ENCODE results near the gene TBPL1.
"Not testable (repeated sequence)": the region's sequence is repeated elsewhere in the genome, so short reads cannot be mapped to it uniquely, and the experiment has no call there.

TBPL1 gene

DNA sequence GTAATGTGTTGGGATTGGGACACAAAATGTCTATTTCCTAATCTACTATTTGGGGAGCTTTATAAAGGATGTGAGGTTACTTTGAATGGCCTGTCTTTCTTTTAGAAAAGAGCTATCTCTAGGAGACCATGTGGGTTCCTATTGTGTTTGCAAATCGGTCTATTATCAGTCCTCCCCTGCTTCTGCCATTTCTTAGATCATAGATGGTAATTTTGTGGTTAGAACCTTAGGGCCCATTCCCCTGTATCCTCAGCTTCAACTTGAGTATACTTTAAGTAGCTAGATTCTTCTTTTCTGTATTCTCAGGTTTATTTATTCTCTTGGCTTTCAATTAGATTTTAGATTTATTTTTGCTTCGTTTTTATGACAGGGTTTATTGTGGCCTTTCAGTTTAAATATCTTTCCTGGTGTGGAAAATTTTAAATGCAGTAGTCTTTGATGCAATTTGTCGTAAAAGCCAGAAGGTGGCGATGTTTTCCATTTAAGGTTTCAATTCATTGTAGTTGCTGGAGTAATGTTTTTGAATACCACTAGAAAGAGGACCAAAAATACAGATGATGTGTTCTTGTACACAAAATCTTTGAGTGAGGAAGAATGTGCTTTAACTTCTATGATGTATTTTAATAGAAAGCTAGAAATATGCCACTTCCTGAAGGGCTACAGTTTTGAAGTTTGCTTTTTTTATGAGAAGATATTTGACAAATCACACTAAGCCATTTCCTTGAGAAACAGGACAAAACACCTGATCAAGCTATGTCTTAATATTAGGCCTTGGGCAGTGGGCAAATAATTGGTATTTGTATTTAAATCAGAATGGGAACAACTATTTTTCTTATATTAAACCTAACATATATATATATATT is 20.3 kb downstream of the TBPL1 start:
- DNase-seq: peak in 1 of 2 experiments; percentile 4

DNA sequence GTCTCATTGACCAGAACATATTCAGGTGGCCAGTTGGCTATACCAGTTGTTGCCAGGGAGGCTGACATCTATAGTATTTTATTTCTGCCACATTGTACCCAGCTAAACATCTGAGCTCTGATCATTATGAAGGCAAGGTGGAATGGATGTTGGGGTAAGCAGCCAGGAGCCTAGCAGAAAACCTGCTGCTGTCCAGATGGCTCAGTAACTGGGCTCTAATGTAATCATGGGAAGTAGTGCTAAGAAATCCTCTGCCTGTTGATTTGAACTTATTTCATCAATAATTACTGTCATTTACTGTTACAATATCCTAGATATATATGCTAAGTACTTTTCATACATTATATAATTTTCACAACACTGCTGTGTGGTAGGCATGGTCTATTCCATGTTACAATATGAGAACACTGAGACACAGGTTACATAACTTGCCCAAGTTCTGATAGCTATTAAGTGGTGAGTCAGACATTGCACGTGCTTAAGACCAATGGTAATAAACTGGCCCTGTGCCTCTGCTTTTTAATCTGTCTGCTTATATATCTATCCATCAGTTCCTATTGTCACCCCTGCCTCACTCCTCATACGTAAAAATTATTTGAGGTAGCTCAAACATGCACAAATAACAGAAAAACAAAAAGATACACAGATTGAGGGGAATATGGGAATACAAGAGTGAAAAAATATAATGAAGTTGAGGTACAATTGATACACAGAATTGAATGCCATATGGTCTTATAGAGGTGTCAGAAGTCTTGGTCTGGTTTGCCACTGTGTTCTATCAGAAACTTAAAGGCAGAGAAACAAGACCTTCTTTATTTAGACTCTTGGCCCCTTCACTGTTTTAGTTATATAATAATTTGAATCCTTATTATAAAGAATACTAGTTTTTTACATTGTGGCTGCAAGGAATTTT is 25.2 kb downstream of the TBPL1 start:
- DNase-seq: no peak

DNA sequence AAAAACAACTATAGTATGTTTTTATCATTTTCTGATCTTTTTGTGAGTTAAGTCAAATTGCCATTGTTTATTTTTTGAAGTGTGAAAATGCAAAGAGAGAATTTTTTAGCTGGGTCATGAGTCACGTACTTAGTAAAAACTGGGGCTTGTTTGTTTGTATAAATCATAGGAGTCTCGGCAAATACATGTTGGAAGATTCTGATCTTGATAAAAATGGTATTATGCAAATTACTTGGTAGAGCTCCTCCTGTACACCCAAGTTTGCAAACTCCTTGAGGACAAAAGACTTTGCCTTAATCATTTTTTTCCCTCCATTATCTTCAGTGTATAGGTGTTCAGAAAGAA is 25.8 kb downstream of the TBPL1 start:
- DNase-seq: no peak

DNA sequence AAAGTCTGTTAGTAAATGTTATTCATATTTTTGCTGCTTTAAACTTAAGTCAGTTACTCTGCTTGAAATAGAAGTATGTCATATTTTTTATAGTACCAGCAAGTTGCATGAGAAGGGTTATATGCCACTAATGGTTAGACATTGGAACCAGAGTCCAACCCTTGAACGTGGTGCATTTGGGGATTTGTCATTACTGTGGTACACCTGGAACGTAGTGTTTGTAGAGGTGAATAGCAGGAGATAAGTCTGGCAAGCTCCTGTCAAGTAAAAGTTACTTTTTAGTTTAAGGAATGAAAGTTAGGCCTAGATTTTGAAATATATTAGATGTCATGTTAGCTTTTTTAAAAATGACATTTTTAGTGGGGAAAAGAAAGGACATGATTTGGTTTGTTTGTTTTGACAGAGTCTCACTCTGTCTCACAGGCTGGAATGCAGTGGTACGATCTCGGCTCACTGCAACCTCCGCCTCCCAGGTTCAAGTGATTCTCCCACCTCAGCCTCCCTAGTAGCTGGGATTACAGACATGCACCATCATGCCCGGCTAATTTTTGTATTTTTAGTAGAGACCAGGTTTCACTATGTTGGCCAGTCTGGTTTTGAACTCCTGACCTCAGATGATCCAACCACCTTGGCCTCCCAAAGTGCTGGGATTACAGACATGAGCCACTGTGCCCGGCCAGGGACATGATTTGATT is 26.4 kb downstream of the TBPL1 start:
- not testable (repeated sequence) for DNase-seq

DNA sequence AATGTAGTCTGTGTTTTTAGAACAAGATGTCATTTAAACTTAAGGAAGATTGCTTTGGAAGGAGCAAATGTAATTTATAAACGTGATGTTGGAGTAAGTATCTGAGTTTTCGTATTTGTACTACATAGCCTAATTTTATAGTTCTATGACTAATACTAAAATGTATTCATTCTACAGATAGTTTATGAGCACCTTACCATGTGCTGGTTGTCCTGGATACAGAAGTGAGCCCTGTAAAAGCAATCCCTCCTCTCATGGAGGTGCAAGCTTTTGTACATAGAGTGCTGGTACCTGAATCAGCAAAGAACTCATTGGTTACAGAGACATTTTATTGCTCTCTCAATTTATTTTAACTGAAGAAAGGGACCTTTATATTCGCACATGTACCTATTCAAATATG is 27.1 kb downstream of the TBPL1 start:
- DNase-seq: no peak

DNA sequence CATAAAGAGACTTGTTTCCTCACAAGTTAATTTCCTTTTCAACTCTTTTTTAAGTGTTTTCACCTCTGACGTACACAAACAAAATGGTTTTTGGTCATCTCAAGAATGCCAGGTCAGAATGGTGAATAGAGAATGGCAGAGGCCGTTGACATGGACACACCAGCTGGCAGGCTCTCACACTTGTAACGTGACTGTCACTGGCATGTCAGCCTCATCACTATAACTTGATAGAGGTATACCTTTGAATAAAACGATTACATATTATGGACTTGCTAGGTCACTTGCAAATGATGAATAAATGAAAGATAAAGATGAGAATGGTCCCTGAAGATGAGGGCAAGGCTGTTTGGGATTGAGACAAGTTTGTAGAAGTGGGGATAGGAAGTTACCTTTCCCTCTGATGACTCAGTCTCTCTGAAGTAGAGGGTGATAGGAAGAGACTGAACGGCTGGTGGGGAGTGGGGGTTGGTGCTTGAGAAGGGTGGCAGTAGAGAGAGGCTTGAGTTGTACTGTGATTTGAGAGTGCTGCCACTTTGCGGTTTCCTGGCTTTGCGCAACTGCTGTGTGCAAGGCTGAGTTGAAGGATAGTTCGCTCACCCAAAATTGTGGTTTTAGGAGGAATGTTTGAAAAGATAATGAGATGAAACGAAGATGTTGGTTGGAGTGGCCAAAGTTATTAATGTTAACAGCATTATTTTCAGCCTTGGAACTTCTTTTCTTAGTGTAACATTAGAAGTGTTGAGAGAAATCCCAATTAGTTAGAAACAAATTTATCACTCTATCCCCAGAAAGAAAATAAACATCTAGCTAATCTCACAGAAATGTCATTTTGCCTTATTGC is 30.3 kb downstream of the TBPL1 start:
- DNase-seq: peak; percentile 30 to 32

DNA sequence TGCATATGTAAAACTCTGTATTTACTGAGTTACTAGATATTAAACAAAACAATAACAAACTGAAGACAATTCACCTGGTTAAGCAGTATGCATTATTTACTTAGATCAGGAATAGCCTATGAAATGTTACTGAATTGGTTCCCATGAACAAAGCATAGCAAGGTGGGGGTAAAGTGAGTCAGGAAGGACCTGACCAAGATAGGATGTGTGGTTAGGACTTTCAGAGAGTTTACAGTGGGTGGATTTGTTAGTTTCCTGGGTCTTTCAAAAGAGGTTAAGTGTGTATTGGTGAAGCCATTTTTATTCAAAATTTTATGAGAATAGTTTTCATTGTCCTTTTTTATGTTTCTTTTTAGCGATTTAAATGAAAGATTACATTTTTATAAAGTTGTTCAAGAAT is 32.9 kb downstream of the TBPL1 start:
- DNase-seq: no peak

DNA sequence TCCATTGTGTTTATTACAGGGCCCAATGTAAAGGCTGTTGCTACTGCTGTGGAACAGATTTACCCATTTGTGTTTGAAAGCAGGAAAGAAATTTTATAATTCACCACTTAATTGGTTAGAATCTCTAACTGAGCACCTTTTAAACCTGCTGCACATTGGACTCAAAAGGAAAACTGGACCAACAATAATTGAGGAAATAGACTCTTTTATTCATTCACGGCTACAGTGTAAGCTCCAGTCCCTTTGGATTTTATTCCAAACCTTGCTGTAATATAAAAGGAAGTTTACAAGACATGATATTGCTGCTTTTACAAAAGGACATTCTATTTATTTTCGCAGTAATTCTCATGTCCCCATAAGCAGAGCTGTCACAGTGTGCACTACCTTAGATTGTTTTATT is 33.9 kb downstream of the TBPL1 start:
- no peak for DNase-seq

DNA sequence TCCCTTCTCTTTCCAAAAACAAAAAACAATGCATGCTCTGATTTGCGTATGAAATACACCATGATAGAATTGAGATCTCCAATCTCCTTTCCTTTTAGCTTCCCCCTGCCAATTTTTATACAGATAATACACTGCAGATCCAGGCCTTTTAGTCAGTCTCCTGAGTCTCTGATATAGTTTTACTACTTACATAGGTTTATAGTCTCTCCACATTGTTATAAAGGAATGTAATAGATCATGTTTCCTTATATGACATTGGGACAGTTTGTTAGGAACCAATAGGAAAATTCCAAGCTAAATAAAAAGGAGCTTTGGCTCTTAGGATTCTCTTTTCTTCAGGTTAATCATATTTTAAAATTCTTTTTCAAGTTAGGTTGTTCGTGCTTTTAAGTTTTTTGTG is 36.5 kb downstream of the TBPL1 start:
- DNase-seq: no peak

DNA sequence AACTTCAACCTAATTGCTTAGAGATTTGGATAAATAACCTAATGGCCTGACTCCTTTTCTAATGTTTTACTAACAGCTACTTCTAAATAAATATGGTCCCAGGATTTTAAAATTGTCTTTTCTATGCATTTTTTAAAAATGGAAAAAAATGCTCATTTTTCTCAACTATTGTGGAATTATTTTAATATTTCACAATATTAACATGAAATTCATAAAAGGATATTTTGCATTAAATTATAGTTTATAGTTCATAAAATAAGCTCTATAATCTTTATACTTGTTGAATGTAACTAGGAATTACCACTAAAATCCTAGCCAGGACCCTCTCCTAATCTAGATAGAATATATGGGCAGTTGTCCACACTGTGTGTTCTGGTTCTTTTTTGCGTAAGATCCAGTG is 37.3 kb downstream of the TBPL1 start:
- no peak for DNase-seq

DNA sequence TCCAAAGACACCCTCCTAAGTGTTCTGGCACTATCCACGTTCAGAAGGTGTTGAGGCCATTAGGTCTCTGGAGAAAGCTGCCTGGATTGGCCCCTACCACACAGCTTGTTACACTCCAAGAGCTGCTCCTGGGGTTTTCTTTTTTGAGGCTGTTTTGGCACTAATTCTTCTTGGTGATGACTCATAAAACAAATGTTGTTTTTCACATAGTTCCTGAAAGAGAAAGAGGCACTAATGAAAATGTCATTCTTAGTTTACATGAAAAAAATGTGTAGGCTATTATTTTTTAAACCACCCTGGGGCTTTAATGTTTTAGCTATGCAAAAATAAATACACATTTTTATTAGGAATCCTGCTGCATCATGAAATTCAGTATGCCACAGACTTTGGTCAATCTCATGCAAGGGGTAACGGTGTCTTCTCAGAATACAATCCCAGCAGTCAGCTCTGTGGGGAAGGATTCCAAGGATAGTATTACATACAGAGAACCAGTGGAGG is 38.1 kb downstream of the TBPL1 start:
- no peak for DNase-seq

DNA sequence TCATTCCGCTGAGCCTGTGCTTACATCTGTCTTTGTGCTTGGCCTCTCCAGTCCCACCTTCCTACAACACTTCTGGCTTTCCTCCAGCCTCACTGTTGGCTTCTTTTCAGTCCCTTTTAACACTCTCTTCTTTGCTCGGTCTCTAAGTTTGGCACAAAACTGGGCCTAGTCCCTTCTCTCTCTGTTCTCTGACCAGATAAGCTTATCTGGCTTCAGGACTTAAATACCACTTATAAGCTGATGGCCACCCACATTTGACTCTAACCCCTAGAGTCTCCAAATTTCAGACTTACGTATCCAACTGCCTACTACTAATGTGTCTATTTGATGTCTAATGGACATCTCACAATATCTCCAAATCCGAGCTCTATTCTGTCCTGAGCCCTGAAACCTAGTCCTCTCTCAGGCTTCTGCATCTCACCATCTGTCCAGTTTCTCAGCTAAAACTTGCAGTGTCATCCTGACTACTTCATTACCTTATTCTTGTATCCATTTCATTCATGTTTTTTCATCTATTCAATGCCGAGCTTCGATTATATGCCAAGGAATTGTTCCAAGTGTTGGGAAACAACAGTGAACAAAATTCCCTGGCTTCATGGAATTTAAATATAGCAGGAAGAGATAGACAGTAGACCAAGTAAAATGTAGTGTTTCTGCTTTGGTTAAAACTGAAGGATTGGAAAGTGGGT is 40.1 kb downstream of the TBPL1 start:
- DNase-seq: no peak

DNA sequence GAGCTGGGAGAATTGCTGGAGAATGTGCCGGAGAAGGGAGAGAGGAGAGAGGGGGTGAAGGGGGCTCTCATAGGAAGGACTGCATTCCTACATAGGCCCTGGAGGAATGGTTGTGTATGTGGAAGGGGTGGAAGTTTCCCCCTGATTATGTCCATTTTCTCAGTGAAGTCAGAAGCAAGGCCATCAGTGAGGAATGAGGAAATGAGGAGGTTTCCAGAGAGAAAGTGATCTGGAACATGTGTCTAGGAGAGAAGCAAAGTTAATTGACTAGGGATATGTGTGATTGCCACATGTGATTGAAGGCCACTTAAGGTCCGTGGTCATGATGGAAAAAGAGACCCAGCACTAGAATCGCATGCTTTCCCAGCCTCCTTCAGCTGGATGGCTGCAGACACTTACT is 42.3 kb downstream of the TBPL1 start:
- DNase-seq: no peak

DNA sequence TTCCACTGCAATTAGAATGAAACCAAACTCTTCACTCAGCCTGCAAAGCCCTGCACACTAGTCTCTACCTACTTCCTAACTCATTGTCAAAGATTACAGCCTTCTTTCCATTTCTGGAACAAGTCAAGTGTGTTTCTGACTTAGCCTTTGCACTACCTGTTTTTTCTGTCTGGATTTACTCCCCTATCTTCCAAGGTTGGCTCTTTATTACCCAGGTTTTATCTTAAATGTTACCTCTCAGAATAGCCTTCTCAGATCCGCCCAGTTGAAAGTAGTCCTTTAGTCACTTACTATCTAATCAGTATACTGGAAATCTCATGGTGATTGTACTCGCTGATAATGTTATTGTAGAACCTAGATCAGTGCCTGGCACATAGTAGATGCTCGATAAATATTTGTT is 42.7 kb downstream of the TBPL1 start:
- DNase-seq: no peak

DNA sequence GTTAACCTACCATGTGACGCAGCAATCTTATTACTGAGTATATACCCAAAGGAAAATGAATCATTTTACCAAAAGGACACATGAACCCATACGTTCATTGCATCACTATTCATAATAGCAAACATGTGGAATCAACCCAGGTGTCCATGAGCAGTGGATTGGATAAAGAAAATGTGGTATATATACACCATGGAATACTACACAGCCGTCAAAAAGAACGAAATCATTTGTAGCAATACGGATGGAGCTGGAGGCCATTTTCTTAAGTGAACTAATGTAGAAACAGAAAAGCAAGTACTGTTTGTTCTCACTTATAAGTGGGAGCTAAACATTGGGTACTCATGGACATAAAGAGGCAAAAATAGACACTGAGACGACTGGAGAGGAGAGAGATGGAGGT is 44.2 kb downstream of the TBPL1 start:
- no peak for DNase-seq

DNA sequence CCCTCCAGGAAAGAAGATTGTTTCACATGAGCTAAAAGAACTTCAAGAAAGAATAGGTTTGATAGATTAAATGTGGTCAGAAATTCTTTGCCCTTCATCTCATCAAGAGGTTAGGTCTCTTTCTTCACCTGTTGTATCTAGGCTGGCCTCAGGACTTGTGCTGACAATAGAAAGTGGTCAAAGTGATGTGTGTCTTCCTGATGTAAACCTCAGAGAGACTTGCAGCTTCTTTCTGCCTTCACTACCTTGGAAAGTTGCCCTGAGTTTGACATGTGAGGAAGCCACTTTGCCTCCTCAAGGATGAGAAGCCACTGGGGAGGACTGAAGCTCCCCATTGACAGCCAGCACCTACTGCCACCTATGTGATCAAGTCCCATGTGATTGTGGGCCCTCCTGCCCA is 46.3 kb downstream of the TBPL1 start:
- DNase-seq: no peak

DNA sequence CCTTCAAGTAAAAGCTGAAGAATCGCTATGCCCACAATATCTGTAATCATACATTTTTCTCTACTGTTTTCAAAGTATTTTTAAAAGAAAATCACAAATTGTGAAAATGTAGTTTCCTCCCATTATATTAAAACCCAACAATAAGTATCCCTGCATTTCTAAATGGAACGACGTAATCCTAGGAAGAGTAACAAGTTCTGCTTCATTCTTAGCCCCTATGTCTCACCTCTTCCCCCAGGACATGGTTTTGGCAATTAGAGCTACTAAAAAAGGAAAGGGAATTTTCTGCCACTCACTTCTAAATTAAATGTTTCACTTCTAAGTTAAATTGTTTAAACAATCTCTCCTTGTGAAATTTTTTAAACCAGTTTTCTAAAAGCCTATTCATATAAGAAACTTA is 47.4 kb downstream of the TBPL1 start:
- DNase-seq: no peak

DNA sequence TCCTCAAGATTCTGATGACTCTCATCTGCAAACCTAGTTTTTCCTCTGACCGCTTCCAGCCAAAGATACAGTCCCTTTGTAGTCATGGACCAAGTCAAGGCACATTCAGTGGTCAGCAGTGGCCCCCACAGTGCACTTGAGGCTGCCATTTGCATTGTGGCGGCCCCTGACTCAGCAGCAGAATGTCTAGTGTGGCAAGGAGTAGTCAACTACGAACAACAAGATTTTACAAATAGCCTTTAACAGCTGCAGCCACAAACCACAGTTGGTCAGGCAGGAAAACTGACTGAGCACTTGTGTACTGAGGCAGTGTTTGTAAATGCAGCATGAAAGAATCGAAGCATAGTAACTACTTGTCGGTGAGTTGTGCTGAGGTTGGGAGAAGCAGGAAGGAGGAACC is 49.8 kb downstream of the TBPL1 start:
- DNase-seq: peak; percentile 29 to 53

DNA sequence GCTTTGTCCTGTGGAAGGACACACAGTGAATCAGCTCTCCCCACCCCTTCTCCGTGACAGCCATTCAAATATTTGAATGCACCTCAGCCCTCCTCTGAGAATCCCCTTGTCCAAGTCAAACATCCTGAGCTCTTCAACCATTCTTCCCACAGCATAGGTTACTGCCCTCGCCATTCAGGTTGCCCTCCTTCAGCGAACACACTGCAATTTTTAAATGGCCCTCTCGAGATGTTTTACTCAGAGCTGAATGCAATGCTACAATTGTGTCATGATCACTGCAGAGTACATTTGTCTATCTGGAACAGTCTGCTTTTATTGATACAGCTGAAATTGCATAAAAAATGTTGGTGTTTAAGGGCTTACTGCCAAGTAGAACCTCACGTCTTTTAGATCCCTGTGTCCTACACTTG is 50.5 kb downstream of the TBPL1 start:
- DNase-seq: peak; percentile 56

DNA sequence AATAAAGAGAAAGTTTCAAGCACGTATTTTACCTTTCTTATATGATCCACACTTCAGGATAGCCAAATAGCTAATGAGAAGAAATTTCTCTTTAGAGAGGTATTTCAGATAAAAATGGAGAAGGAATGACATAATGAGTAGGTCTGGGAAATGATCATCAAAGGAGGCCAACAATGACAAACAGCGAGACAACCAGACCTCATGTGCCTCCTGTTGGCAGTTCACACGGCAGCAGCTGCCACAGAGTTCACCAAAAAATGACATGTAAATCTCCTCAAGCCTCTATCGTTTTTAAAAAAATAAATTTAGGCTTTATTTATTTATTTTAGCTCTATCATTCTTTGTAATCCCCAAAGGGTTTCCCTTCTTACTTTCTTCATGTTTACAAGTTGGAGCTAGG is 51.7 kb downstream of the TBPL1 start:
- DNase-seq: no peak

DNA sequence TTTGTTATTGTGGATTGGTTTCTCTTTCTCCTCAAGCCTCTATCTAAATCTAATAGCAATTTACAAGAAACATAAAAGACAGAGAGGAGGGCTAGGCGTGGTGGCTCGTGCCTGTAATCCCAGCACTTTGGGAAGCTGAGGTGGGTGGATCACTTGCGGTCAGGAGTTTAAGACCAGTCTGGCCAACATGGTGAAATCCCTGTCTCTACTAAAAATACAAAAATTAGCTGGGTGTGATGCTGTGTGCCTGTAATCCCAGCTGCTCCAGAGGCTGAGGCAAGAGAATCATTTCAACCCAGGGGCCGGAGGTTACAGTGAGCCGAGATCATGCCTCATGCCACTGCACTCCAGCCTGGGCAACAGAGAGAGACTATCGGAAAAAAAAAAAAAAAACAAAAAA is 52.8 kb downstream of the TBPL1 start:
- DNase-seq: no peak

DNA sequence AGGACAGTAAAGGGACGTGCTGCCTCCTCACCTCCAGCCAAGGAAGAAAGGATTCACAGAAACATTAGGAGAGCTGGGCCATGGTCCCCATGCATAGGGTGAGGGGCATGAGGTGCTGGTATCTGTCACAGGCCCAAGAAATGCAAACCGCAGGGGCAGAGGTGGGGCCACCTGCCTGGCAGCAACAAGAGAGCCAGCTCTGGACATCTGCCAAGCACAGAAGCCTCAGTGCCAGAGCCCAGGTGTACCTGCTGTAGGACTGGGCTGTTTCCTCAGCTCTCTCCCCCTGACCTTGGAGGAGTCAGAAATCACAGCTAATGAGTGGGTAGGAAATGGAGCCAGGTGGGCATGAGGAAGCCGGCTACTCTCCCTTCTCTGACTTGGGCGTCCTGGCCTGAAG is 54.1 kb downstream of the TBPL1 start:
- DNase-seq: peak; percentile 28 to 50
